GM19468 (cell line): ENCODE results near the gene OR52M1.
"Not testable (repeated sequence)": the region's sequence is repeated elsewhere in the genome, so short reads cannot be mapped to it uniquely, and the experiment has no call there.

Source experiments
- ATAC-seq: cut with Tn5 transposase; IDR thresholded peaks from one replicate; pipeline ENCODE4 v1.9.1; 2021; ENCODE audit warnings: mild to moderate bottlenecking, moderate library complexity, moderate number of reproducible peaks; ENCODE audit not compliant: unreplicated experiment; ENCODE audit errors: extremely low read depth

Gene OR52M1

GRCh38 chr11:4544891-4545290, at the start of gene OR52M1:
OR52M1 (plus strand) TSS chr11:4545191; CDS start chr11:4545191, 0 bp downstream.
- ATAC-seq, result no peak

GRCh38 chr11:4495487-4495886, 49.5 kb upstream of the OR52M1 start:
- no peak for ATAC-seq

GRCh38 chr11:4495986-4496385, 49.0 kb upstream of the OR52M1 start:
- ATAC-seq, result no peak

GRCh38 chr11:4496557-4497248, 48.3 kb upstream of the OR52M1 start:
- ATAC-seq, result no peak

- ATAC-seq, result no peak
Observed at GRCh38 chr11:4508886-4509285, 36.1 kb upstream of the OR52M1 start.

GRCh38 chr11:4511282-4512245, 33.4 kb upstream of the OR52M1 start:
- ATAC-seq, result no peak

GRCh38 chr11:4514196-4514595, 30.8 kb upstream of the OR52M1 start:
- ATAC-seq, result no peak

- ATAC-seq, result no peak
Observed at GRCh38 chr11:4522339-4522738, 22.7 kb upstream of the OR52M1 start.

- no peak for ATAC-seq
Observed at GRCh38 chr11:4522752-4523151, 22.2 kb upstream of the OR52M1 start.

- no peak for ATAC-seq
Observed at GRCh38 chr11:4523666-4524065, 21.3 kb upstream of the OR52M1 start.

GRCh38 chr11:4527926-4528325, 17.1 kb upstream of the OR52M1 start:
- ATAC-seq, result no peak

GRCh38 chr11:4531686-4532085, 13.3 kb upstream of the OR52M1 start:
- ATAC-seq, result not testable (repeated sequence)

- no peak for ATAC-seq
Observed at GRCh38 chr11:4539603-4540219, 5.3 kb upstream of the OR52M1 start.

- ATAC-seq, result no peak
Observed at GRCh38 chr11:4541071-4541470, 3.9 kb upstream of the OR52M1 start.

- no peak for ATAC-seq
Observed at GRCh38 chr11:4543561-4543960, 1.4 kb upstream of the OR52M1 start.

- no peak for ATAC-seq
Observed at GRCh38 chr11:4546878-4547277, 1.9 kb downstream of the OR52M1 start.

GRCh38 chr11:4547416-4547815, 2.4 kb downstream of the OR52M1 start:
- ATAC-seq, result no peak

GRCh38 chr11:4551346-4551979, 6.5 kb downstream of the OR52M1 start:
- no peak for ATAC-seq

- ATAC-seq, result no peak
Observed at GRCh38 chr11:4559527-4560440, 14.8 kb downstream of the OR52M1 start.
